ENCODE measurements around the gene GBA3. TPM values are rescaled to one million over a fixed set of nuclear protein-coding genes. Genes with fewer than 3 reads are reported as not detected.

Gene GBA3
- total RNA-seq, 1 donor from 2014 or later: not detected

- H3K4me3 Mint-ChIP-seq (ENCODE audit: unreplicated experiment): no peak overlapping the region
- peaks cover 35% of the 10 kb centered on the region for H3K27me3 Mint-ChIP-seq (ENCODE audit: low read depth)
- DNase-seq (ENCODE audit: low spot score): no peak
- H3K36me3 Mint-ChIP-seq (ENCODE audit: low read depth): no peaks in the 10 kb centered on the region
- TF ChIP-seq CTCF (IDR thresholded peaks at IDR 0.05): no peak
- no peaks in the 10 kb centered on the region for H3K9me3 Mint-ChIP-seq (ENCODE audit: low read depth)
- H3K4me1 Mint-ChIP-seq (ENCODE audit: low read depth): no peaks in the 10 kb centered on the region
- H3K27ac Mint-ChIP-seq (ENCODE audit: unreplicated experiment): no peak overlapping the region
These were observed 14.7 kb downstream of the GBA3 start for GRCh38 chr4:22707390-22707789.

GRCh38 chr4:22708961-22709360 is 16.2 kb downstream of the GBA3 start:
- no peak for TF ChIP-seq CTCF (IDR thresholded peaks at IDR 0.05)
- no peak overlapping the region for H3K27ac Mint-ChIP-seq (ENCODE audit: unreplicated experiment)
- peaks cover 37% of the 10 kb centered on the region for H3K27me3 Mint-ChIP-seq (ENCODE audit: low read depth)
- no peaks in the 10 kb centered on the region for H3K4me1 Mint-ChIP-seq (ENCODE audit: low read depth)
- H3K9me3 Mint-ChIP-seq (ENCODE audit: low read depth): no peaks in the 10 kb centered on the region
- no peak for DNase-seq (ENCODE audit: low spot score)
- H3K4me3 Mint-ChIP-seq (ENCODE audit: unreplicated experiment): no peak overlapping the region
- H3K36me3 Mint-ChIP-seq (ENCODE audit: low read depth): no peaks in the 10 kb centered on the region

- no peak for TF ChIP-seq CTCF (IDR thresholded peaks at IDR 0.05)
- Mint-ChIP-seq H3K9me3 (ENCODE audit: low read depth) (no peaks in the 10 kb centered on the region), H3K4me3 (ENCODE audit: unreplicated experiment) (no peak overlapping the region), H3K36me3 (ENCODE audit: low read depth) (no peaks in the 10 kb centered on the region), H3K27ac (ENCODE audit: unreplicated experiment) (no peak overlapping the region), H3K27me3 (ENCODE audit: low read depth) (peaks cover 37% of the 10 kb centered on the region), H3K4me1 (ENCODE audit: low read depth) (no peaks in the 10 kb centered on the region)
- no peak for DNase-seq (ENCODE audit: low spot score)
These were observed 19.4 kb downstream of the GBA3 start for GRCh38 chr4:22712105-22712504.

GRCh38 chr4:22712529-22712928 is 19.8 kb downstream of the GBA3 start:
- no peak overlapping the region for H3K4me3 Mint-ChIP-seq (ENCODE audit: unreplicated experiment)

GRCh38 chr4:22713841-22714240 is 21.1 kb downstream of the GBA3 start:
- Mint-ChIP-seq H3K4me3 (ENCODE audit: unreplicated experiment) (no peak overlapping the region), H3K4me1 (ENCODE audit: low read depth) (no peaks in the 10 kb centered on the region), H3K36me3 (ENCODE audit: low read depth) (no peaks in the 10 kb centered on the region), H3K9me3 (ENCODE audit: low read depth) (no peaks in the 10 kb centered on the region), H3K27ac (ENCODE audit: unreplicated experiment) (no peak overlapping the region), H3K27me3 (ENCODE audit: low read depth) (peaks cover 32% of the 10 kb centered on the region)
- TF ChIP-seq CTCF (IDR thresholded peaks at IDR 0.05): no peak
- no peak for DNase-seq (ENCODE audit: low spot score)

More at GRCh38 chr4:22712529-22712928, 19.8 kb downstream of the GBA3 start:
- H3K27ac Mint-ChIP-seq (ENCODE audit: unreplicated experiment): no peak overlapping the region
- peaks cover 34% of the 10 kb centered on the region for H3K27me3 Mint-ChIP-seq (ENCODE audit: low read depth)
- H3K36me3 Mint-ChIP-seq (ENCODE audit: low read depth): no peaks in the 10 kb centered on the region
- H3K9me3 Mint-ChIP-seq (ENCODE audit: low read depth): no peaks in the 10 kb centered on the region
- no peaks in the 10 kb centered on the region for H3K4me1 Mint-ChIP-seq (ENCODE audit: low read depth)
- no peak for TF ChIP-seq CTCF (IDR thresholded peaks at IDR 0.05)
- DNase-seq (ENCODE audit: low spot score): no peak
